SK-N-MC (cell line): ENCODE results near the gene WASHC4.

Source experiments
- EZH2 ChIP-seq: fragments of 200-600 bp; sonication (generic); IDR thresholded peaks from one replicate; pipeline ENCODE4 v1.6.1; 2017; ENCODE audit warnings: antibody characterized with exemption
- POLR2AphosphoS5 ChIP-seq: IDR thresholded peaks from 2 replicates; pipeline ENCODE4 v1.6.1; 2012; ENCODE audit warnings: mild to moderate bottlenecking, low read depth, low read length, borderline replicate concordance

- TF ChIP-seq POLR2AphosphoS5 (no peak), EZH2 (no peak)
These were observed 22.0 kb upstream of the WASHC4 start for GRCh38 chr12:105085501-105085900.
